MCF 10A (cell line): ENCODE measurements around the gene SLC13A3. TPM values are rescaled to one million over a fixed set of nuclear protein-coding genes. Genes with fewer than 3 reads are reported as not detected.

Experiments used
- BruUV-seq: library from RNA; stranded (reverse); fragments of 400-500 nt; replicated peaks from 2 replicates; lab custom pipeline; 2021; lab: Mats Ljungman, UMichigan
- CTCF ChIA-PET: fragments of 300-600 bp; sonication (Branson Sonifier 250); formaldehyde crosslinking; extraction: SDS; loops from one replicate; lab custom pipeline; 2021; ENCODE audit warnings: antibody characterized with exemption, inconsistent platforms; lab: Yijun Ruan, JAX
- POLR2A ChIA-PET: fragments of 300-600, 350-650 bp; sonication (Branson Sonifier 250); formaldehyde crosslinking; extraction: SDS; loops from one replicate; lab custom pipeline; 2020; ENCODE audit warnings: antibody characterized with exemption, inconsistent platforms; lab: Yijun Ruan, JAX
- DNase-seq: peaks from one replicate; pipeline ENCODE4 v3.0.0-alpha.2; 2018; ENCODE audit not compliant: unreplicated experiment
- H3K27ac Mint-ChIP-seq: one replicate; pipeline ENCODE4 v1.8.0; 2022; ENCODE audit warnings: mild to moderate bottlenecking, low read depth, mixed read lengths; ENCODE audit not compliant: unreplicated experiment
- H3K27me3 Mint-ChIP-seq: one replicate; pipeline ENCODE4 v1.8.0; 2022; ENCODE audit warnings: mixed read lengths; ENCODE audit not compliant: insufficient read depth, unreplicated experiment
- H3K36me3 Mint-ChIP-seq: one replicate; pipeline ENCODE4 v1.8.0; 2022; ENCODE audit warnings: mild to moderate bottlenecking, moderate library complexity, mixed read lengths; ENCODE audit not compliant: insufficient read depth, unreplicated experiment
- H3K4me1 Mint-ChIP-seq: one replicate; pipeline ENCODE4 v1.8.0; 2022; ENCODE audit warnings: mixed read lengths; ENCODE audit not compliant: insufficient read depth, unreplicated experiment
- H3K4me3 Mint-ChIP-seq: one replicate; pipeline ENCODE4 v1.8.0; 2022; ENCODE audit warnings: mild to moderate bottlenecking, moderate library complexity, mixed read lengths; ENCODE audit not compliant: unreplicated experiment
- H3K9me3 Mint-ChIP-seq: one replicate; pipeline ENCODE4 v1.8.0; 2022; ENCODE audit warnings: mixed read lengths; ENCODE audit not compliant: unreplicated experiment
- CTCF ChIP-seq: fragments of 200-600 bp; IDR thresholded peaks from one replicate; pipeline ENCODE4 v1.8.0; 2022; ENCODE audit warnings: antibody characterized with exemption, mild to moderate bottlenecking; ENCODE audit not compliant: unreplicated experiment
- intact Hi-C: fragments of 100-400 bp; cut with micrococcal nuclease; formaldehyde crosslinking; loops from 2 replicates; pipeline ENCODE4 v1.14.1; 2022
- total RNA-seq: library from RNA; stranded (reverse); gene quantifications from 2 replicates; pipeline ENCODE4 v1.2.3, GENCODE V29; 2022

The SLC13A3 gene
- total RNA-seq, 1 experiment from 2014 or later, result not detected

- Mint-ChIP-seq H3K4me1 (peaks cover 18% of the 10 kb centered on the region), H3K9me3 (no peaks in the 10 kb centered on the region), H3K27me3 (no peaks in the 10 kb centered on the region), H3K4me3 (no peak overlapping the region), H3K27ac (no peak overlapping the region), H3K36me3 (no peaks in the 10 kb centered on the region)
- ChIA-PET CTCF (interaction anchor here (0.6 to 1.2 kb wide), 3 partner anchors 10 to 667 kb away, joined by 3 to 4 read pairs (median 3); no protein-coding TSS in a partner anchor), POLR2A (interaction anchor here (1.6 to 3.5 kb wide), 2 partner anchors 10 to 128 kb away, joined by 4 to 19 read pairs; partner anchors contain the start of gene TP53RK)
- no peak for DNase-seq
- no peak for TF ChIP-seq CTCF
- BruUV-seq, result no TSS peak
- intact Hi-C loops, result loop anchor here (5.0 kb wide), 1 partner anchor 127 kb away; the partner anchor contains the start of gene TP53RK
Observed at GRCh38 chr20:46559685-46560440, 91.4 kb downstream of the SLC13A3 start.

DNA sequence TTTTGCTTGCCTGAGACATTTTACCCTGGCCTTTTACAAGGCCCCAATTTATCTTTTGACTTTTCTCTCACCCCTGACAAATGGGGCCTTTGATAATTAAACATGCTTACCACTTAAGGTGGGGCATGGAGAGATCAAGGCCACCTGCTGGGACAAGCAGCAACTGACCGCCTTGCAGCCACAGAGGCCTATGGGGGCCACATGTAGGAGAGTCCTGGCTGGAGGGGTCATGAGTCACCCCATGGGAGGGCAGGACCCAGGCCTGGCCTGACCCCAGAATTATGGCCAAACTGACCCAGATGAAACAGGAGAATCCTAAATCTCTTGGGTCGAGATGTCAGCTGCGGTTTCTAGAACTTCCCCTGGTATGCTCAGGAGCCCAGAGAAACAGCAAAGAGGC lies 92.3 kb downstream of the SLC13A3 start:
- no peaks in the 10 kb centered on the region for H3K9me3 Mint-ChIP-seq
- BruUV-seq, result no TSS peak
- no peak overlapping the region for H3K27ac Mint-ChIP-seq
- CTCF ChIA-PET, result interaction anchor here (0.6 to 1.1 kb wide), 2 partner anchors 127 to 667 kb away, joined by 3 read pairs; no protein-coding TSS in a partner anchor
- no peak for DNase-seq
- intact Hi-C loops, result loop anchor here (5.0 kb wide), 1 partner anchor 128 kb away; the partner anchor contains the start of gene TP53RK
- no peaks in the 10 kb centered on the region for H3K27me3 Mint-ChIP-seq
- TF ChIP-seq CTCF, result no peak
- H3K36me3 Mint-ChIP-seq, result no peaks in the 10 kb centered on the region
- H3K4me1 Mint-ChIP-seq, result peaks cover 18% of the 10 kb centered on the region
- no peak overlapping the region for H3K4me3 Mint-ChIP-seq
- POLR2A ChIA-PET, result interaction anchor here (0.5 to 3.5 kb wide), 3 partner anchors 9 to 420 kb away, joined by 3 to 19 read pairs (median 4); partner anchors contain the start of gene TP53RK

GRCh38 chr20:46558511-46558959 lies 92.7 kb downstream of the SLC13A3 start:
- ChIA-PET POLR2A (interaction anchor here (0.5 to 3.5 kb wide), 4 partner anchors 9 to 422 kb away, joined by 3 to 19 read pairs (median 4); partner anchors contain the start of gene TP53RK), CTCF (interaction anchor here (1.1 kb wide), 1 partner anchor 127 kb away, joined by 3 read pairs; no protein-coding TSS in a partner anchor)
- Mint-ChIP-seq H3K4me1 (peaks cover 18% of the 10 kb centered on the region), H3K4me3 (no peak overlapping the region), H3K9me3 (no peaks in the 10 kb centered on the region), H3K27me3 (no peaks in the 10 kb centered on the region), H3K27ac (no peak overlapping the region), H3K36me3 (no peaks in the 10 kb centered on the region)
- BruUV-seq, result no TSS peak
- intact Hi-C loops, result loop anchor here (5.0 kb wide), 1 partner anchor 129 kb away; the partner anchor contains the start of gene TP53RK
- DNase-seq, result peak; percentile 80
- no peak for TF ChIP-seq CTCF
